ENCODE data around the gene ZNF273. TPM values are rescaled to one million over a fixed set of nuclear protein-coding genes. Genes with fewer than 3 reads are reported as not detected.
"Not testable (repeated sequence)": the region's sequence is repeated elsewhere in the genome, so short reads cannot be mapped to it uniquely, and the experiment has no call there.

ZNF273 gene
- total RNA-seq, 1 experiment from 2014 or later: 8.4 TPM

GRCh38 chr7:64886956-64887545, 16.0 kb upstream of the ZNF273 start:
- no peak for DNase-seq (ENCODE audit: low read depth)
- in situ Hi-C loops (cut with HindIII; ENCODE audit: low pct_unique_long_range_greater_than_20kb, low sequenced_read_pairs): no loop called here

- in situ Hi-C loops (cut with HindIII; ENCODE audit: low pct_unique_long_range_greater_than_20kb, low sequenced_read_pairs): no loop called here
- no peak for DNase-seq (ENCODE audit: low read depth)
These were observed 15.1 kb upstream of the ZNF273 start for GRCh38 chr7:64887756-64888508.

- in situ Hi-C loops (cut with HindIII; ENCODE audit: low pct_unique_long_range_greater_than_20kb, low sequenced_read_pairs): no loop called here
- DNase-seq (ENCODE audit: low read depth): no peak
These were observed 14.5 kb upstream of the ZNF273 start for GRCh38 chr7:64888561-64888900.

- in situ Hi-C loops (cut with HindIII; ENCODE audit: low pct_unique_long_range_greater_than_20kb, low sequenced_read_pairs): no loop called here
- no peak for DNase-seq (ENCODE audit: low read depth)
These were observed 14.0 kb upstream of the ZNF273 start for GRCh38 chr7:64888901-64889685.

GRCh38 chr7:64889686-64890162, 13.3 kb upstream of the ZNF273 start:
- in situ Hi-C loops (cut with HindIII; ENCODE audit: low pct_unique_long_range_greater_than_20kb, low sequenced_read_pairs): no loop called here
- no peak for DNase-seq (ENCODE audit: low read depth)

- in situ Hi-C loops (cut with HindIII; ENCODE audit: low pct_unique_long_range_greater_than_20kb, low sequenced_read_pairs); DNase-seq (ENCODE audit: low read depth): not testable (repeated sequence)
These were observed 12.8 kb upstream of the ZNF273 start for GRCh38 chr7:64890273-64890672.

DNA sequence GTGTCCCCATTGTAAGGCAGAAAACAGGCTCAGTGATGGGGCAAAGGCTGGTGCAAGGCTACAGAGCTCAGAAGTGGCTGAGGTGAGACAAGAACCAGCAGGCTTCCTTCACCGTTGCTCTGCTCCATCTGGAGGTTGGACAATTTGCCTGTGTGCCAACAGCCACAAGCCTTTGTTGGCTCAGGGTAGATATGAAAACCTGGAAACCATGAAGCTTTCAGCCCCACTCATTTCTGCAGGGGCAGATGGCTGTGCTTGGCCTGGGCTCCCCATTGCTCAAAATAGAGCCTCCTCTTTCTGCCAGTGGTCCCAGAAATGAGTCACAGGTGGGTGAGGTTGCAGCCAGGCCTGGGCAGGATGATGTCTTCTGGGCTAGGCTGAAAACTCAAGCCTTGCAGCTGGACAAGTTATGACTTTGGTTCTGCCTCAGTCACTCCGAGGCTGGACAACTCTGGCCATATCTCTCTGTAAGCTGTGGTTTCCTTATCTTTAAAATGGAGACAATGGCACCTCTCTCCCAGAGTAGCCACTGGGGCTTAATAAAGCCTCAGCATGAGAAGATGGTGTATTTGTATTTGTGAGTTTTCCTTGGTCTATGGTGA, 12.2 kb upstream of the ZNF273 start:
- DNase-seq (ENCODE audit: low read depth): no peak
- in situ Hi-C loops (cut with HindIII; ENCODE audit: low pct_unique_long_range_greater_than_20kb, low sequenced_read_pairs): no loop called here

DNA sequence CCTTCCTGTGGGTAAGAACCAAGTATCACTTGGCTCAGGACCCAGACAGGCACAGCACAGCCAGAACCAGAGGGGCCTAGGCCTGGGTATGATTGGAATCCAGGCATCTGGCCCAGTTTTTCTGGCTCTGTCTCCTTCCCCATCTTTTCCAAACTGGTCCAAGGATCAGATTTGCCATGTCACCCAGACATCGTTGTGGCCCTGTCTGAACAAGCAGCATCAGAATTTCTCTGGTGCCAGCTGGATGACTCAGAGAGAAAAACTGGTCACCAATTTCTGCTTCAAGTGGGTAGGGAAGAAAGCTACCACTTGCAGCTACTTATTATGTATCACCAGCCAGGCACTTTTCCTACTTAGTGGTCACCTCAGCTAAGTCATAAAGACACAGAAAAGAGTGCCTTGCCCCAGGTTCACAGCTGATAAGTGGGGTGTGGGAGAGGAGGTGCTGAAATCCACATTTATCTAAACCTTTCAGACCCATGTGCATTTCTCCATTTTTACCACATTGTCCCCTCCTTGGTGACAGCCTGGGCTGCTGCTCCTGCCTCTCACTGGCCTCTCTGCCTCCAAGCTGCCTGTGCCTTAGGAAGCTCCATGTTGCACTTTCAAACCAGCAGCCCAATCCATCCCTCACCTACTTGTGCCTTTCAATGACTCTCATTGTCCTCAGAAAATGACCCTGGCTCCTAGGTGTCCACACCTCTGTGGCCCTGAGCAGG, 11.6 kb upstream of the ZNF273 start:
- in situ Hi-C loops (cut with HindIII; ENCODE audit: low pct_unique_long_range_greater_than_20kb, low sequenced_read_pairs); DNase-seq (ENCODE audit: low read depth): not testable (repeated sequence)

GRCh38 chr7:64892116-64892515, 11.0 kb upstream of the ZNF273 start:
- DNase-seq (ENCODE audit: low read depth): no peak
- in situ Hi-C loops (cut with HindIII; ENCODE audit: low pct_unique_long_range_greater_than_20kb, low sequenced_read_pairs): no loop called here

DNA sequence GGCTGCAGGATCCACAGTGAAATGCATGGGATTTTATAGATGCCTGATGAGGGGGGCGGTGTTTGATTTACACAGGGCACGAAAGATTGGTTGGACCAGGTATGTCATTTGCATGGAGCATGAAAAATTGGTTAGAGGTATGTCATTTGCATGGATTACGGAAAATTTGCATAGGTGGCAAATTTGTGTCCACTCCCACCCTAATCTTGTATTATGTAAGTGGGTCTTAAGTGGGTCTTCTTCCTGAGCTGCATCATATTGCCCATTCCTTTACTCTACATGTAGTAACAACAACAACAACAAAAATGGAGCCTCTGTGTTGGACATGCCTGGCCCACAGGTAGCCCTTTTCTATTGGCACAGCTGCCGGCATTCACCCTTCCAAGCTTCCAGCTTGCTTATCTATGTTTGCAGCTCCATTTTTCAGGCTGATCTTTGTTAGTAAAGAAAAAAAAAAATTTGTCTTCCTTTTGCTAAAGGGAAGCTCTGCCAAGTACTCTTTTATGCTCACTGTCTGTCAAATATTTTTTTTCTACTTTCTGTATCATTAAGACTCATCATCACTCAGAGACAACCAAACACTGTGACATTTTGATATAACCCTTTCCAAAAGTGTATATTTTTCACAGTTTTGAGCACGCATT, 10.3 kb upstream of the ZNF273 start:
- DNase-seq (ENCODE audit: low read depth): no peak
- in situ Hi-C loops (cut with HindIII; ENCODE audit: low pct_unique_long_range_greater_than_20kb, low sequenced_read_pairs): no loop called here

DNA sequence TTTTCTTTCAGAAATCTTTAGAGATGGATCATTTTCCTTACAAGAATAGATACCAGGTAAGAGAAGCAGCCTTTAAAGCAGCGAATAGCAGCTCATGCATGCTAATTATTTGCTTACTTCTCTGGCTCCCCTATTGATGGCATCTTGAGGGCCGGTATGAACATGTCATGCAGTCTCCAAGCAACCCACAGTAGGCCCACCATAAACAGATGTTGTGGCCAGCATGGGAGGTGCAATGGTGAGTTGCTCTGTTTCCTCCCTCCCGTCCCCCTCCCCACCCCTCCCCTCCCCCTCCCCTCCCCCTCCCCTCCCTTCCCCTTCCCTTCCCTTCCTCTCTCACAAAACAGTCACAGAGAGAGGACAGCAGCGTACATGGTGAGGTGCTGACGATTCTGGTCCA, 9.7 kb upstream of the ZNF273 start:
- in situ Hi-C loops (cut with HindIII; ENCODE audit: low pct_unique_long_range_greater_than_20kb, low sequenced_read_pairs): no loop called here
- no peak for DNase-seq (ENCODE audit: low read depth)

DNA sequence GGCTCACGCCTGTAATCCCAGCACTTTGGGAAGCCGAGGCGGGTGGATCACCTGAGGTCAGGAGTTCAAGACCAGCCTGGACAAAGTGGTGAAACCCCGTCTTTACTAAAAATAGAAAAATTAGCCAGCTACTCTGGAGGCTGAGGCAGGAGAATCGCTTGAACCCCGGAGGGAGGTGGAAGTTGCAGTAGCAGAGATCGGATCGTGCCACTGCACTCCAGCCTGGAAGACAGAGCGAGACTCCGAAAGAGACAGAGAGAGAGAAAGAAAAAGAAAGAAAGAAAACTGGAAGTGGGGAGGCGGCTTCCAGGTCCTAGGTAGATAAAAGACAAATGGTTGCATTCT, 640 bp upstream of the ZNF273 start:
- in situ Hi-C loops (cut with HindIII; ENCODE audit: low pct_unique_long_range_greater_than_20kb, low sequenced_read_pairs); DNase-seq (ENCODE audit: low read depth): not testable (repeated sequence)

GRCh38 chr7:64904008-64904407, 935 bp downstream of the ZNF273 start:
- DNase-seq (ENCODE audit: low read depth): no peak
- in situ Hi-C loops (cut with HindIII; ENCODE audit: low pct_unique_long_range_greater_than_20kb, low sequenced_read_pairs): no loop called here

DNA sequence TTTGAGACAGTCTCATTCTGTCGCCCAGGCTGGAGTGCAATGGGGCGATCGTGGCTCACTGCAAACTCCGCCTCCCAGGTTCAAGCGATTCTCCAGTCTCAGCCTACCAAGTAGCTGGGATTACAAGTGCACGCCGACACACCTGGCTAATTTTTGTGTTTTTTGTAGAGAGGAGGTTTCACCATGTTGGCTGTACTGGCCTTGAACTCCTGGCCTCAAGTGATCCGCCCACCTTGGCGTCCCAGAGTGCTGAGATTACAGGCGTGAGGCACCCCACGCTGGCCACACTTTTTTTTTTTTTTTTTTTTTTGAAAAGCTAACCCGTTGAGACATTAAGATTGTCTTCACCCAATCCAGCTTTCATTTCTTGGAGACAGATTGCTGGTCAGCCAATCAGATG, 2.1 kb downstream of the ZNF273 start:
- no peak for DNase-seq (ENCODE audit: low read depth)
- in situ Hi-C loops (cut with HindIII; ENCODE audit: low pct_unique_long_range_greater_than_20kb, low sequenced_read_pairs): no loop called here

DNA sequence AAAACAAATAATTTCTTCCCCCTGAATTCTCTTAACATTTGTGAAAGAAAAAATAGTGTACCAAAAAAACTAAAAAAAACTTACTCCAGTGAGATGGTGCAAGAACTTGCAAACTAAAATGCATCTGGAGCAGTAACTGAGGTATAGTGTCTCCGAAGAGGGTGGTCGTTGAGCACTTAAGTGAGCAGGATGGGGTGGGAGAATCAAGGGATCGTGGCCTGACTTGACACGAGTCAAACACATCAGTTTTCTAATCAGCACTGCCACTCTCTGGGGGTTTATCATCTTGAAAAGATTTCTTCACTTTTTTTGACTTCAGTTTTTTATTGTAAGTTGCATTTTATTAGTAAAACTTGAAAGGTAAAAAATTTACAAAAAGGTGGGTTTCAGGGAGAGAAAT, 2.5 kb downstream of the ZNF273 start:
- in situ Hi-C loops (cut with HindIII; ENCODE audit: low pct_unique_long_range_greater_than_20kb, low sequenced_read_pairs): no loop called here
- no peak for DNase-seq (ENCODE audit: low read depth)

GRCh38 chr7:64907641-64908326, 4.7 kb downstream of the ZNF273 start:
- in situ Hi-C loops (cut with HindIII; ENCODE audit: low pct_unique_long_range_greater_than_20kb, low sequenced_read_pairs): no loop called here
- DNase-seq (ENCODE audit: low read depth): no peak

- in situ Hi-C loops (cut with HindIII; ENCODE audit: low pct_unique_long_range_greater_than_20kb, low sequenced_read_pairs): no loop called here
These were observed 5.3 kb downstream of the ZNF273 start for GRCh38 chr7:64908358-64908757.

More at GRCh38 chr7:64908358-64908757, 5.3 kb downstream of the ZNF273 start:
- DNase-seq (ENCODE audit: low read depth): no peak

Data from Caki2 (cell line).